ENCODE data around the gene SLC1A2. TPM values are rescaled to one million over a fixed set of nuclear protein-coding genes. Genes with fewer than 3 reads are reported as not detected.

The SLC1A2 gene
- total RNA-seq, 2 donors from 2014 or later: 0.54 to 0.78 TPM

GRCh38 chr11:35391922-35392688 is 27.3 kb downstream of the SLC1A2 start:
- DNase-seq (ENCODE audit: low spot score) (peak; percentile 21), ATAC-seq (ENCODE audit: insufficient number of reproducible peaks, low FRiP score, low read depth) (peak; percentile 47)
- Histone ChIP-seq H3K9me3 (no peaks in the 10 kb centered on the region), H3K4me3 (peak overlapping the region; percentile 64), H3K27ac (peak overlapping the region in 1 of 2 donors; percentile 67), H3K36me3 (no peaks in the 10 kb centered on the region), H3K4me1 (ENCODE audit: control insufficient read depth in 1 of 2, low read depth in 2 of 2) (peaks cover 13 to 32% of the 10 kb centered on the region in 2 donors), H3K27me3 (replicated peaks; ENCODE audit: insufficient read depth) (no peaks in the 10 kb centered on the region)
- TF ChIP-seq CTCF (IDR thresholded peaks at IDR 0.05): peak; percentile 93

GRCh38 chr11:35390737-35391682 is 28.3 kb downstream of the SLC1A2 start:
- no peaks in the 10 kb centered on the region for H3K9me3 ChIP-seq
- no peak overlapping the region for H3K4me3 ChIP-seq
- H3K4me1 ChIP-seq (ENCODE audit: control insufficient read depth in 1 of 2, low read depth in 2 of 2): peaks cover 13 to 38% of the 10 kb centered on the region in 2 donors
- no peak for DNase-seq (ENCODE audit: low spot score)
- H3K27ac ChIP-seq: peak overlapping the region in 1 of 2 donors; percentile 67
- ATAC-seq (ENCODE audit: insufficient number of reproducible peaks, low FRiP score, low read depth): no peak
- no peaks in the 10 kb centered on the region for H3K36me3 ChIP-seq
- H3K27me3 ChIP-seq (replicated peaks; ENCODE audit: insufficient read depth): no peaks in the 10 kb centered on the region
- TF ChIP-seq CTCF (IDR thresholded peaks at IDR 0.05): no peak

- H3K36me3 ChIP-seq: no peaks in the 10 kb centered on the region
- no peak overlapping the region for H3K4me3 ChIP-seq
- no peak for ATAC-seq (ENCODE audit: insufficient number of reproducible peaks, low FRiP score, low read depth)
- H3K27ac ChIP-seq: peak overlapping the region in 1 of 2 donors; percentile 67
- no peaks in the 10 kb centered on the region for H3K9me3 ChIP-seq
- H3K4me1 ChIP-seq (ENCODE audit: control insufficient read depth in 1 of 2, low read depth in 2 of 2): peaks cover 13 to 38% of the 10 kb centered on the region in 2 donors
- H3K27me3 ChIP-seq (replicated peaks; ENCODE audit: insufficient read depth): no peaks in the 10 kb centered on the region
- no peak for TF ChIP-seq CTCF (IDR thresholded peaks at IDR 0.05)
- DNase-seq (ENCODE audit: low spot score): no peak
These were observed 29.4 kb downstream of the SLC1A2 start for GRCh38 chr11:35389897-35390465.

- DNase-seq (ENCODE audit: low spot score): no peak
These were observed 30.2 kb downstream of the SLC1A2 start for GRCh38 chr11:35389112-35389511.

More at GRCh38 chr11:35389112-35389511, 30.2 kb downstream of the SLC1A2 start:
- Histone ChIP-seq H3K27me3 (replicated peaks; ENCODE audit: insufficient read depth) (no peaks in the 10 kb centered on the region), H3K4me1 (ENCODE audit: control insufficient read depth in 1 of 2, low read depth in 2 of 2) (peaks cover 13 to 38% of the 10 kb centered on the region in 2 donors), H3K27ac (no peak overlapping the region), H3K9me3 (no peaks in the 10 kb centered on the region), H3K4me3 (no peak overlapping the region), H3K36me3 (no peaks in the 10 kb centered on the region)
- ATAC-seq (ENCODE audit: insufficient number of reproducible peaks, low FRiP score, low read depth): no peak
- no peak for TF ChIP-seq CTCF (IDR thresholded peaks at IDR 0.05)
